Testis (tissue), 3 donors: ENCODE data around the gene DNAJC18. TPM values are rescaled to one million over a fixed set of nuclear protein-coding genes. Genes with fewer than 3 reads are reported as not detected.

Experiments
- DNase-seq: peaks from one replicate; pipeline ENCODE4 v3.0.0-alpha.2; 2019
- H3K27ac ChIP-seq, 2 donors: fragments of 200-600 bp; sonication (generic); one replicate each; pipeline ENCODE4 v1.5.1; 2019
- H3K27me3 ChIP-seq: fragments of 200-600 bp; sonication (generic); one replicate; pipeline ENCODE4 v1.5.1; 2019
- H3K36me3 ChIP-seq: fragments of 200-600 bp; sonication (generic); one replicate; pipeline ENCODE4 v1.5.1; 2017; ENCODE audit warnings: low read depth; ENCODE audit errors: missing control alignments
- H3K4me1 ChIP-seq: fragments of 200-600 bp; sonication (generic); one replicate; pipeline ENCODE4 v1.5.1; 2019
- H3K4me3 ChIP-seq, 2 donors: fragments of 200-600 bp; sonication (generic); one replicate each; pipeline ENCODE4 v1.5.1; 2017 to 2019
- H3K9me3 ChIP-seq: fragments of 200-600 bp; sonication (generic); one replicate; pipeline ENCODE4 v1.5.1; 2017
- CTCF ChIP-seq, 3 experiments: fragments of 450-650 bp in 2 of 3; fragments of 200-600 bp in 1 of 3; sonication (generic) in 1 of 3; IDR thresholded peaks; one replicate each; pipeline ENCODE4 v1.5.1; 2016 to 2019; ENCODE audit warnings: antibody characterized with exemption in 3 of 3, mild to moderate bottlenecking in 2 of 3, moderate library complexity in 1 of 3
- POLR2A ChIP-seq: fragments of 450-650 bp; IDR thresholded peaks from one replicate; pipeline ENCODE4 v1.6.1; 2017; ENCODE audit warnings: antibody characterized with exemption, mild to moderate bottlenecking, moderate library complexity
- WGBS, 2 donors: methylation state at CpG; one replicate each; pipeline ENCODE4 v1.1.5; 2018; 5-methylcytosine and 5-hydroxymethylcytosine counted together
- intact Hi-C: fragments of 100-400 bp; cut with DNase I; formaldehyde crosslinking; loops from one replicate; pipeline ENCODE4 v1.15.1; 2023; ENCODE audit warnings: low total_unique reads
- polyA plus RNA-seq: library from polyadenylated mRNA; stranded (reverse); fragments of 350-450 nt; fragmentation: Illumina TruSeq; extraction: RNeasy Lipid Tissue Mini Kit (QIAGEN cat#74804); gene quantifications from one replicate; pipeline ENCODE4 v1.2.3, GENCODE V29; 2014; ENCODE audit warnings: low read depth, low replicate concordance; ENCODE audit not compliant: insufficient read depth
- total RNA-seq, 2 donors: library from RNA; depleted of rRNA; stranded (reverse); fragments of >200 nt; gene quantifications; one replicate each; pipeline ENCODE4 v1.2.3, GENCODE V29; 2016

The DNAJC18 gene
- total and polyA plus RNA-seq, 3 donors from 2014 or later = 45.0 to 283 (median 98.3) TPM

GRCh38 chr5:139415869-139416268, 23.5 kb downstream of the DNAJC18 start:
- H3K27me3 ChIP-seq = no peaks in the 10 kb centered on the region
- DNase-seq = no peak
- H3K27ac ChIP-seq = no peak overlapping the region
- intact Hi-C loops = no loop called here
- H3K36me3 ChIP-seq = no peaks in the 10 kb centered on the region
- no peaks in the 10 kb centered on the region for H3K9me3 ChIP-seq
- H3K4me1 ChIP-seq = peaks cover 10% of the 10 kb centered on the region
- H3K4me3 ChIP-seq = no peak overlapping the region
- no peak for TF ChIP-seq POLR2A
- TF ChIP-seq CTCF (IDR thresholded peaks at IDR 0.05) = no peak

GRCh38 chr5:139415221-139415861, 24.0 kb downstream of the DNAJC18 start:
- Histone ChIP-seq H3K4me3 (no peak overlapping the region), H3K27me3 (no peaks in the 10 kb centered on the region), H3K9me3 (no peaks in the 10 kb centered on the region), H3K27ac (no peak overlapping the region), H3K4me1 (peaks cover 10% of the 10 kb centered on the region), H3K36me3 (no peaks in the 10 kb centered on the region)
- no peak for DNase-seq
- intact Hi-C loops = no loop called here
- 75 to 87% methylated on average over 8 of the region's 8 CpGs for WGBS, 2 donors
- TF ChIP-seq POLR2A (no peak), CTCF (IDR thresholded peaks at IDR 0.05) (no peak)

- Histone ChIP-seq H3K9me3 (no peaks in the 10 kb centered on the region), H3K27ac (no peak overlapping the region), H3K4me1 (peaks cover 10% of the 10 kb centered on the region), H3K27me3 (no peaks in the 10 kb centered on the region), H3K36me3 (no peaks in the 10 kb centered on the region), H3K4me3 (no peak overlapping the region)
- 84 to 87% methylated on average over 9 of the region's 9 CpGs for WGBS, 2 donors
- no peak for TF ChIP-seq POLR2A
- no peak for TF ChIP-seq CTCF (IDR thresholded peaks at IDR 0.05)
- intact Hi-C loops = no loop called here
- no peak for DNase-seq
Measured at GRCh38 chr5:139414581-139415130, 24.7 kb downstream of the DNAJC18 start.

- H3K27ac ChIP-seq = no peak overlapping the region
- H3K27me3 ChIP-seq = no peaks in the 10 kb centered on the region
- H3K9me3 ChIP-seq = no peaks in the 10 kb centered on the region
- DNase-seq = no peak
- no peak overlapping the region for H3K4me3 ChIP-seq
- no peaks in the 10 kb centered on the region for H3K36me3 ChIP-seq
- WGBS, 2 donors = 91 to 93% methylated on average over 6 of the region's 6 CpGs
- H3K4me1 ChIP-seq = peaks cover 10% of the 10 kb centered on the region
- TF ChIP-seq POLR2A = no peak
- TF ChIP-seq CTCF (IDR thresholded peaks at IDR 0.05) = no peak
- intact Hi-C loops = no loop called here
Measured at GRCh38 chr5:139413963-139414362, 25.4 kb downstream of the DNAJC18 start.

GRCh38 chr5:139413153-139413552, 26.2 kb downstream of the DNAJC18 start:
- Histone ChIP-seq H3K9me3 (no peaks in the 10 kb centered on the region), H3K27ac (no peak overlapping the region), H3K36me3 (no peaks in the 10 kb centered on the region), H3K27me3 (no peaks in the 10 kb centered on the region), H3K4me3 (no peak overlapping the region), H3K4me1 (peaks cover 10% of the 10 kb centered on the region)
- no peak for DNase-seq
- intact Hi-C loops = no loop called here
- TF ChIP-seq CTCF (IDR thresholded peaks at IDR 0.05) (no peak), POLR2A (no peak)
- 94 to 97% methylated on average over 6 of the region's 6 CpGs for WGBS, 2 donors
